ENCODE measurements around the gene SLC27A5. TPM values are rescaled to one million over a fixed set of nuclear protein-coding genes. Genes with fewer than 3 reads are reported as not detected.

The SLC27A5 gene
- total and polyA plus RNA-seq, 2 of the 13 experiments (the other 11 are each of a cell fraction or from before 2014, with no cell fraction given) = 30.3 to 40.2 TPM

DNA sequence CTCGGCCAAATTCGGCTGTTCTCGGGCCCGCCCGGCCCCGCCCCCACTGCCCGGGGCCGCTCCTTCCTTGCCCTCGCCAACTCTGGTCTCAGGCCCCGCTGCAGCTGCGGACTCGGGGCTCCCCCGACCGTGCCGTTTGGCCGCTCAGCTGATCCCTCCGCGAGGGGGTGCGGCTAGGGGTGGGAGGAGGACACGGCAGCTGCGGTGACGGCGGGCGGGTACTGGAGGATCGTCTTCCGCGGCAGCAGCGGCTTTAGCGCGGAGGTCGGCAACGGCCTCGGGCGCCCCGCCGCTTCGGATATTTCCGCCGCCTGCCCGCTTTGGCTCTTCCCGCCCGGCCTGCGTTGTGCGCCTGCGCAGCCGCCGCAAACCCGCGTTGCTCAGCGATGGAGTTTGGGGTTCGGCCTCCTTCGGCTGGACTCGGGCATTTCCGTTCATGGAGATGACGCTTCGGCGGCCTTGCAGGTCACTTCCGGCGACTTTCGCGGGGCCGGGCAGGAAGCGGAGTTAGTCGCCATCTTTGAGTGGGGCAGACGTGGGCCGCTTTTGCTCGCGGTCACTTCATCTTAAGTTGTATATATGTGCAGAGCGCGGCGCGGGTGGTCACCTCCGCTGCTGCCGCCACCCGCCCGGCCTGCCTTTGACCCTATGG lies 47.0 kb upstream of the SLC27A5 start (continued):
- TF ChIP-seq, protein P1, sequence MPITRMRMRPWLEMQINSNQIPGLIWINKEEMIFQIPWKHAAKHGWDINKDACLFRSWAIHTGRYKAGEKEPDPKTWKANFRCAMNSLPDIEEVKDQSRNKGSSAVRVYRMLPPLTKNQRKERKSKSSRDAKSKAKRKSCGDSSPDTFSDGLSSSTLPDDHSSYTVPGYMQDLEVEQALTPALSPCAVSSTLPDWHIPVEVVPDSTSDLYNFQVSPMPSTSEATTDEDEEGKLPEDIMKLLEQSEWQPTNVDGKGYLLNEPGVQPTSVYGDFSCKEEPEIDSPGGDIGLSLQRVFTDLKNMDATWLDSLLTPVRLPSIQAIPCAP (CRISPR knock-in tag; IDR thresholded peaks at IDR 0.05; ENCODE audit: low read depth) = no peak
- TF ChIP-seq ZSCAN25 (CRISPR knock-in tag; IDR thresholded peaks at IDR 0.05) = peak; percentile 30; the same call in 1 of the 2 replicates
- no peak; the same call in 1 of the 2 replicates for TF ChIP-seq ZNF256 (CRISPR knock-in tag; conservative IDR thresholded peaks at IDR 0.05)
- TF ChIP-seq KAT7 (CRISPR knock-in tag; IDR thresholded peaks at IDR 0.05; ENCODE audit: borderline replicate concordance) = no peak; the same call in 1 of the 2 replicates
- TF ChIP-seq ZNF501 (CRISPR knock-in tag; IDR thresholded peaks at IDR 0.05) = peak; percentile 98
- no peak for TF ChIP-seq ZNF644 (CRISPR knock-in tag; IDR thresholded peaks at IDR 0.05; ENCODE audit: low read depth)
- TF ChIP-seq, protein P2, sequence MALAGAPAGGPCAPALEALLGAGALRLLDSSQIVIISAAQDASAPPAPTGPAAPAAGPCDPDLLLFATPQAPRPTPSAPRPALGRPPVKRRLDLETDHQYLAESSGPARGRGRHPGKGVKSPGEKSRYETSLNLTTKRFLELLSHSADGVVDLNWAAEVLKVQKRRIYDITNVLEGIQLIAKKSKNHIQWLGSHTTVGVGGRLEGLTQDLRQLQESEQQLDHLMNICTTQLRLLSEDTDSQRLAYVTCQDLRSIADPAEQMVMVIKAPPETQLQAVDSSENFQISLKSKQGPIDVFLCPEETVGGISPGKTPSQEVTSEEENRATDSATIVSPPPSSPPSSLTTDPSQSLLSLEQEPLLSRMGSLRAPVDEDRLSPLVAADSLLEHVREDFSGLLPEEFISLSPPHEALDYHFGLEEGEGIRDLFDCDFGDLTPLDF (CRISPR knock-in tag; IDR thresholded peaks at IDR 0.05) = peak; percentile 88
- no peak for TF ChIP-seq SKI (IDR thresholded peaks at IDR 0.05; ENCODE audit: partially characterized antibody)
- TF ChIP-seq GLI4 (CRISPR knock-in tag; IDR thresholded peaks at IDR 0.05; ENCODE audit: borderline replicate concordance) = peak; percentile 19; the same call in 1 of the 2 replicates
- TF ChIP-seq, protein P3, sequence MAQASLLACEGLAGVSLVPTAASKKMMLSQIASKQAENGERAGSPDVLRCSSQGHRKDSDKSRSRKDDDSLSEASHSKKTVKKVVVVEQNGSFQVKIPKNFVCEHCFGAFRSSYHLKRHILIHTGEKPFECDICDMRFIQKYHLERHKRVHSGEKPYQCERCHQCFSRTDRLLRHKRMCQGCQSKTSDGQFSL (CRISPR knock-in tag; IDR thresholded peaks at IDR 0.05) = 0 out of 2 replicates have a peak, but pooled peaks have one; percentile 69
- TF ChIP-seq ZNF296 (CRISPR knock-in tag; conservative IDR thresholded peaks at IDR 0.05) = no peak
- no peak for TF ChIP-seq ZNF282 (IDR thresholded peaks at IDR 0.05; ENCODE audit: partially characterized antibody)
- TF ChIP-seq, protein P4, sequence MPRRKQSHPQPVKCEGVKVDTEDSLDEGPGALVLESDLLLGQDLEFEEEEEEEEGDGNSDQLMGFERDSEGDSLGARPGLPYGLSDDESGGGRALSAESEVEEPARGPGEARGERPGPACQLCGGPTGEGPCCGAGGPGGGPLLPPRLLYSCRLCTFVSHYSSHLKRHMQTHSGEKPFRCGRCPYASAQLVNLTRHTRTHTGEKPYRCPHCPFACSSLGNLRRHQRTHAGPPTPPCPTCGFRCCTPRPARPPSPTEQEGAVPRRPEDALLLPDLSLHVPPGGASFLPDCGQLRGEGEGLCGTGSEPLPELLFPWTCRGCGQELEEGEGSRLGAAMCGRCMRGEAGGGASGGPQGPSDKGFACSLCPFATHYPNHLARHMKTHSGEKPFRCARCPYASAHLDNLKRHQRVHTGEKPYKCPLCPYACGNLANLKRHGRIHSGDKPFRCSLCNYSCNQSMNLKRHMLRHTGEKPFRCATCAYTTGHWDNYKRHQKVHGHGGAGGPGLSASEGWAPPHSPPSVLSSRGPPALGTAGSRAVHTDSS (CRISPR knock-in tag; conservative IDR thresholded peaks at IDR 0.05) = no peak
- TF ChIP-seq, protein P5, sequence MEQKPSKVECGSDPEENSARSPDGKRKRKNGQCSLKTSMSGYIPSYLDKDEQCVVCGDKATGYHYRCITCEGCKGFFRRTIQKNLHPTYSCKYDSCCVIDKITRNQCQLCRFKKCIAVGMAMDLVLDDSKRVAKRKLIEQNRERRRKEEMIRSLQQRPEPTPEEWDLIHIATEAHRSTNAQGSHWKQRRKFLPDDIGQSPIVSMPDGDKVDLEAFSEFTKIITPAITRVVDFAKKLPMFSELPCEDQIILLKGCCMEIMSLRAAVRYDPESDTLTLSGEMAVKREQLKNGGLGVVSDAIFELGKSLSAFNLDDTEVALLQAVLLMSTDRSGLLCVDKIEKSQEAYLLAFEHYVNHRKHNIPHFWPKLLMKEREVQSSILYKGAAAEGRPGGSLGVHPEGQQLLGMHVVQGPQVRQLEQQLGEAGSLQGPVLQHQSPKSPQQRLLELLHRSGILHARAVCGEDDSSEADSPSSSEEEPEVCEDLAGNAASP (CRISPR knock-in tag; IDR thresholded peaks at IDR 0.05; ENCODE audit: borderline replicate concordance) = no peak
- TF ChIP-seq FIP1L1 (IDR thresholded peaks at IDR 0.05; ENCODE audit: borderline replicate concordance, insufficient read depth, low read depth, low read length) = no peak
- TF ChIP-seq ZZZ3 (CRISPR knock-in tag; IDR thresholded peaks at IDR 0.05; ENCODE audit: borderline replicate concordance) = peak; percentile 9; the same call in 1 of the 2 replicates
- no peak for TF ChIP-seq ZNF20 (CRISPR knock-in tag; IDR thresholded peaks at IDR 0.05)
- peak; percentile 64 for TF ChIP-seq KAT8 (CRISPR knock-in tag; IDR thresholded peaks at IDR 0.05)
- TF ChIP-seq ZKSCAN5 (CRISPR knock-in tag; IDR thresholded peaks at IDR 0.05) = no peak
- TF ChIP-seq TP53 (CRISPR knock-in tag; conservative IDR thresholded peaks at IDR 0.05) = no peak; the same call in 1 of the 2 replicates
- TF ChIP-seq ZFP1 (CRISPR knock-in tag; IDR thresholded peaks at IDR 0.05) = no peak
- TF ChIP-seq, protein P6, sequence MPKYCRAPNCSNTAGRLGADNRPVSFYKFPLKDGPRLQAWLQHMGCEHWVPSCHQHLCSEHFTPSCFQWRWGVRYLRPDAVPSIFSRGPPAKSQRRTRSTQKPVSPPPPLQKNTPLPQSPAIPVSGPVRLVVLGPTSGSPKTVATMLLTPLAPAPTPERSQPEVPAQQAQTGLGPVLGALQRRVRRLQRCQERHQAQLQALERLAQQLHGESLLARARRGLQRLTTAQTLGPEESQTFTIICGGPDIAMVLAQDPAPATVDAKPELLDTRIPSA (CRISPR knock-in tag; IDR thresholded peaks at IDR 0.05; ENCODE audit: borderline replicate concordance) = no peak; the same call in 1 of the 2 replicates
- TF ChIP-seq BRCA1 (CRISPR knock-in tag; IDR thresholded peaks at IDR 0.05) = peak; percentile 84; the same call in 1 of the 2 replicates
- TF ChIP-seq ZNF160 (CRISPR knock-in tag; IDR thresholded peaks at IDR 0.05) = 0 out of 2 replicates have a peak, but pooled peaks have one; percentile 25

All from HepG2 (cell line).